GM12874 (cell line): ENCODE data around the gene LRBA.

Source experiments
- TF ChIP-seq, protein P1 (sequence below): IDR thresholded peaks from 2 replicates; pipeline ENCODE4 v1.5.1; 2011; ENCODE audit warnings: low read depth, mild to moderate bottlenecking, control low read depth, low read length, moderate library complexity; ENCODE audit not compliant: insufficient read depth

The LRBA gene

GRCh38 chr4:150931796-150932195 is 83.3 kb downstream of the LRBA start:
- TF ChIP-seq, protein P1, sequence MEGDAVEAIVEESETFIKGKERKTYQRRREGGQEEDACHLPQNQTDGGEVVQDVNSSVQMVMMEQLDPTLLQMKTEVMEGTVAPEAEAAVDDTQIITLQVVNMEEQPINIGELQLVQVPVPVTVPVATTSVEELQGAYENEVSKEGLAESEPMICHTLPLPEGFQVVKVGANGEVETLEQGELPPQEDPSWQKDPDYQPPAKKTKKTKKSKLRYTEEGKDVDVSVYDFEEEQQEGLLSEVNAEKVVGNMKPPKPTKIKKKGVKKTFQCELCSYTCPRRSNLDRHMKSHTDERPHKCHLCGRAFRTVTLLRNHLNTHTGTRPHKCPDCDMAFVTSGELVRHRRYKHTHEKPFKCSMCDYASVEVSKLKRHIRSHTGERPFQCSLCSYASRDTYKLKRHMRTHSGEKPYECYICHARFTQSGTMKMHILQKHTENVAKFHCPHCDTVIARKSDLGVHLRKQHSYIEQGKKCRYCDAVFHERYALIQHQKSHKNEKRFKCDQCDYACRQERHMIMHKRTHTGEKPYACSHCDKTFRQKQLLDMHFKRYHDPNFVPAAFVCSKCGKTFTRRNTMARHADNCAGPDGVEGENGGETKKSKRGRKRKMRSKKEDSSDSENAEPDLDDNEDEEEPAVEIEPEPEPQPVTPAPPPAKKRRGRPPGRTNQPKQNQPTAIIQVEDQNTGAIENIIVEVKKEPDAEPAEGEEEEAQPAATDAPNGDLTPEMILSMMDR = no peak

DNA sequence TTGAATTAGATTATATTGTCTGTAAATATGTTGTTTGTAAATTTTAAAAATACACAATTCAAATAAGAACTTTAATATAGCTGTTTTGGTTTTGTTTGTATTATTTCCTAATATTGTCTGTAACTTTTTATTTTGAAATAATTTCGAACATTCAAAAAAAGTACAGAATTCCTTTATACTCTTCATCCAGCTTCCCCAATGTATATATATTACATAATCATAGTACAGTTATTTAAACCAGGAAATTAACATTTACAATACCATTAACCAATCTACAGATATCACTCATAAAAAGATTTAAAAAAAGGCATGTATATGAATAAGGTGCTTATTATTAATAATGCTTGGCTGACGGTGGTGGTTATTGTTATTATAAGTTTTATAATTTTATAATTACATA is 84.1 kb downstream of the LRBA start:
- TF ChIP-seq, protein P1 = no peak

GRCh38 chr4:150923945-150924344 is 91.1 kb downstream of the LRBA start:
- TF ChIP-seq, protein P1 = no peak

- TF ChIP-seq, protein P1 = no peak
These were observed 103.8 kb downstream of the LRBA start for GRCh38 chr4:150911326-150911725.

GRCh38 chr4:150909116-150909515 is 106.0 kb downstream of the LRBA start:
- TF ChIP-seq, protein P1 = no peak

GRCh38 chr4:150906987-150907633 is 108.0 kb downstream of the LRBA start:
- TF ChIP-seq, protein P1 = no peak

GRCh38 chr4:150904671-150905070 is 110.4 kb downstream of the LRBA start:
- TF ChIP-seq, protein P1 = no peak
